Measurements from ENCODE around the gene CTRB1. TPM values are rescaled to one million over a fixed set of nuclear protein-coding genes. Genes with fewer than 3 reads are reported as not detected.
"Not testable (repeated sequence)": the region's sequence is repeated elsewhere in the genome, so short reads cannot be mapped to it uniquely, and the experiment has no call there.

The CTRB1 gene
- total RNA-seq, 1 donor from 2014 or later: not detected

GRCh38 chr16:75216576-75216975 is 2.2 kb upstream of the CTRB1 start:
- Mint-ChIP-seq H3K36me3 (ENCODE audit: unreplicated experiment) (no peaks in the 10 kb centered on the region), H3K27ac (ENCODE audit: unreplicated experiment) (no peak overlapping the region), H3K9me3 (ENCODE audit: unreplicated experiment) (peaks cover 8% of the 10 kb centered on the region), H3K4me3 (ENCODE audit: unreplicated experiment) (no peak overlapping the region), H3K27me3 (ENCODE audit: unreplicated experiment) (peaks cover 5% of the 10 kb centered on the region), H3K4me1 (ENCODE audit: low read depth, unreplicated experiment) (no peaks in the 10 kb centered on the region)
- no peak for DNase-seq
- TF ChIP-seq, protein P1, sequence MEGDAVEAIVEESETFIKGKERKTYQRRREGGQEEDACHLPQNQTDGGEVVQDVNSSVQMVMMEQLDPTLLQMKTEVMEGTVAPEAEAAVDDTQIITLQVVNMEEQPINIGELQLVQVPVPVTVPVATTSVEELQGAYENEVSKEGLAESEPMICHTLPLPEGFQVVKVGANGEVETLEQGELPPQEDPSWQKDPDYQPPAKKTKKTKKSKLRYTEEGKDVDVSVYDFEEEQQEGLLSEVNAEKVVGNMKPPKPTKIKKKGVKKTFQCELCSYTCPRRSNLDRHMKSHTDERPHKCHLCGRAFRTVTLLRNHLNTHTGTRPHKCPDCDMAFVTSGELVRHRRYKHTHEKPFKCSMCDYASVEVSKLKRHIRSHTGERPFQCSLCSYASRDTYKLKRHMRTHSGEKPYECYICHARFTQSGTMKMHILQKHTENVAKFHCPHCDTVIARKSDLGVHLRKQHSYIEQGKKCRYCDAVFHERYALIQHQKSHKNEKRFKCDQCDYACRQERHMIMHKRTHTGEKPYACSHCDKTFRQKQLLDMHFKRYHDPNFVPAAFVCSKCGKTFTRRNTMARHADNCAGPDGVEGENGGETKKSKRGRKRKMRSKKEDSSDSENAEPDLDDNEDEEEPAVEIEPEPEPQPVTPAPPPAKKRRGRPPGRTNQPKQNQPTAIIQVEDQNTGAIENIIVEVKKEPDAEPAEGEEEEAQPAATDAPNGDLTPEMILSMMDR (IDR thresholded peaks at IDR 0.05; ENCODE audit: partially characterized antibody, unreplicated experiment): no peak

GRCh38 chr16:75217389-75217851 is 1.4 kb upstream of the CTRB1 start:
- peaks cover 6% of the 10 kb centered on the region for H3K27me3 Mint-ChIP-seq (ENCODE audit: unreplicated experiment)
- peaks cover 10% of the 10 kb centered on the region for H3K9me3 Mint-ChIP-seq (ENCODE audit: unreplicated experiment)
- DNase-seq: no peak
- TF ChIP-seq, protein P1 (IDR thresholded peaks at IDR 0.05; ENCODE audit: partially characterized antibody, unreplicated experiment): no peak
- no peak overlapping the region for H3K27ac Mint-ChIP-seq (ENCODE audit: unreplicated experiment)
- H3K4me3 Mint-ChIP-seq (ENCODE audit: unreplicated experiment): no peak overlapping the region
- H3K4me1 Mint-ChIP-seq (ENCODE audit: low read depth, unreplicated experiment): no peaks in the 10 kb centered on the region
- no peaks in the 10 kb centered on the region for H3K36me3 Mint-ChIP-seq (ENCODE audit: unreplicated experiment)

DNA sequence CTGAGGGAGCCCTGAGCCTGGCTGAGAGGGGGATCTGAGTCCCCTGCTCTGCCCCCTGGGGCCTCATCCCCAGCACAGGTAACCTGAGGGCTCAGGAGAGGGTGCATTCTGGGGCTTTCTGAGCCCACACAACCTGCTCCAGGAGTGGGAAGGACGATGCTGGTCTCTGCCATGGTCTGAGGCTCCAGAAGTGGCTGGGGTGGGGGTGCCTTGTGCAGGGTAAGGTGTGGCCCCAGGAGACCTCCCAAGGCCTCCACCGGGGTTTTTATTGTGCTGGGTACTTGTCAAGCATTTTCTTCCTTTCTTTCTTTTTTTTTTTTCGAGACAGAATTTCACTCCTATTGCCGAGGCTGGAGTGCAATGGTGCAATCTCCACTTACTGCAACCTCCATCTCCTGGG is 300 bp downstream of the CTRB1 start:
- Mint-ChIP-seq H3K27ac (ENCODE audit: unreplicated experiment) (no peak overlapping the region), H3K4me1 (ENCODE audit: low read depth, unreplicated experiment) (no peaks in the 10 kb centered on the region), H3K27me3 (ENCODE audit: unreplicated experiment) (peaks cover 7% of the 10 kb centered on the region), H3K36me3 (ENCODE audit: unreplicated experiment) (no peaks in the 10 kb centered on the region), H3K9me3 (ENCODE audit: unreplicated experiment) (peaks cover 11% of the 10 kb centered on the region), H3K4me3 (ENCODE audit: unreplicated experiment) (no peak overlapping the region)
- TF ChIP-seq, protein P1 (IDR thresholded peaks at IDR 0.05; ENCODE audit: partially characterized antibody, unreplicated experiment): no peak
- DNase-seq: no peak

DNA sequence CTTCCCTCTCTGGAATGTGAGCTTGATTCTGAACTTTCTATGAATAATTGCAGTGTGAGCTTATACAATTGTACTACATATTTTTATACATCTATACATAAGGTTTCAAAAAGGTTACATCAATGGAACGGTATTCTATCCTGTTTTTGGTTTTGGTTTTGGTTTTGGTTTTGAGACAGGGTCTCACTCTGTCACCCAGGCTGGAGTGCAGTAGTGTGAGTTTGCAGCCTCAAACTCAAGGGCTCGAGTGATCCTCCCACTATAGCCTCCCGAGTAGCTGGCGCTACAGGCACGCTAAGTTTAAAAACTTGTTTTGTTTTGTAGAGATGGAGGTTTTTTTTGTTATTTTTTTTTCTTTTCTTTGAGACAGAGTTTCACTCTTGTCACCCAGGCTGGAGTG is 1.1 kb downstream of the CTRB1 start:
- DNase-seq: no peak
- H3K4me1 Mint-ChIP-seq (ENCODE audit: low read depth, unreplicated experiment): no peaks in the 10 kb centered on the region
- TF ChIP-seq, protein P1 (IDR thresholded peaks at IDR 0.05; ENCODE audit: partially characterized antibody, unreplicated experiment): no peak
- H3K9me3 Mint-ChIP-seq (ENCODE audit: unreplicated experiment): peaks cover 14% of the 10 kb centered on the region
- H3K36me3 Mint-ChIP-seq (ENCODE audit: unreplicated experiment): no peaks in the 10 kb centered on the region
- H3K27me3 Mint-ChIP-seq (ENCODE audit: unreplicated experiment): peaks cover 12% of the 10 kb centered on the region
- H3K4me3 Mint-ChIP-seq (ENCODE audit: unreplicated experiment): no peak overlapping the region
- no peak overlapping the region for H3K27ac Mint-ChIP-seq (ENCODE audit: unreplicated experiment)

GRCh38 chr16:75222271-75222783 is 3.5 kb downstream of the CTRB1 start:
- Mint-ChIP-seq H3K36me3 (ENCODE audit: unreplicated experiment) (no peaks in the 10 kb centered on the region), H3K27me3 (ENCODE audit: unreplicated experiment) (peaks cover 14% of the 10 kb centered on the region), H3K27ac (ENCODE audit: unreplicated experiment) (peak overlapping the region; percentile 50), H3K4me3 (ENCODE audit: unreplicated experiment) (no peak overlapping the region), H3K4me1 (ENCODE audit: low read depth, unreplicated experiment) (peaks cover 2% of the 10 kb centered on the region), H3K9me3 (ENCODE audit: unreplicated experiment) (peaks cover 16% of the 10 kb centered on the region)
- DNase-seq: no peak
- TF ChIP-seq, protein P1 (IDR thresholded peaks at IDR 0.05; ENCODE audit: partially characterized antibody, unreplicated experiment): no peak

- not testable (repeated sequence) for H3K4me3 Mint-ChIP-seq (ENCODE audit: unreplicated experiment)
- H3K9me3 Mint-ChIP-seq (ENCODE audit: unreplicated experiment): peaks cover 20% of the 10 kb centered on the region
Observed at GRCh38 chr16:75223129-75223528, 4.3 kb downstream of the CTRB1 start.

More at GRCh38 chr16:75223129-75223528, 4.3 kb downstream of the CTRB1 start:
- H3K27me3 Mint-ChIP-seq (ENCODE audit: unreplicated experiment): peaks cover 17% of the 10 kb centered on the region
- not testable (repeated sequence) for H3K4me1 Mint-ChIP-seq (ENCODE audit: low read depth, unreplicated experiment); H3K27ac Mint-ChIP-seq (ENCODE audit: unreplicated experiment); H3K36me3 Mint-ChIP-seq (ENCODE audit: unreplicated experiment); DNase-seq
